NCI-H510A (cell line): ENCODE results near the gene HAUS3.
A peak's percentile ranks its signal among the peaks of the same experiment; 100 is the strongest.

Experiments
- DNase-seq: peaks from one replicate; lab custom pipeline; 2025; lab: John Stamatoyannopoulos, UW

The HAUS3 gene

DNA sequence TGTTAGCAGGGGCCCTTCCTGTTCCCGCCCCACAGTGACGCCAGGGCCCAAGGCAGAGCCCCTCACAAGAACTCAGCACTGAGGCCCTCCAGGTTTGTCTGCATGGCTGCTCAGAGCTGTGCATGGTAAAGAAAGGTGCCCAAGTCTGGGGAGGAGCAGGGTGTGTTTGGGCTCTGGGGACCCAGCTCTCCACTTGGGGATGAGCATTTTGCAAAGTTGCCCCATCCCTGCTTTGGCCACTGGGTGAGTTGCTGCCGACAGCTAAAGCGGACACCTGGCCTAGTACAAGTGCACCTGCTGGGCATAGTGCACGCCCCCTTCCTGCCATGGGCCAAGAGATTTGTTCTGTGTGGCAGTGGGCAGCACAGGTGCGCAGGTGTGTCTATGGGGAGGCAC is 22.0 kb upstream of the HAUS3 start:
- peak; percentile 35 for DNase-seq

DNA sequence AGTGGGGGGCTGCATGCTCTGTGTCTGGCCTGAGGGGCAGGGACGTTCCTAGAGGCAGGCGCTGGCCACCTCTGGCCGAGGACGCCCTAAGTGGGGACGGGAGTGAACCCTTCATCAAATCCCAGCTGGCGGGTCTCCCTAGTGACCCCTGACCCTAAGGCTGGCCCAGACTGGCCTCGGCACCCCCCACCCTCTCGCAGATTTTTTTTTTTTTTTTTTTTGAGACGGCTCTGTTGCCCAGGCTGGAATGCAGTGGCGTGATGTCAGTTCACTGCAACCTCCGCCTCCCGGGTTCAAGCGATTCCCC is 21.0 kb upstream of the HAUS3 start:
- DNase-seq, result no peak

DNA sequence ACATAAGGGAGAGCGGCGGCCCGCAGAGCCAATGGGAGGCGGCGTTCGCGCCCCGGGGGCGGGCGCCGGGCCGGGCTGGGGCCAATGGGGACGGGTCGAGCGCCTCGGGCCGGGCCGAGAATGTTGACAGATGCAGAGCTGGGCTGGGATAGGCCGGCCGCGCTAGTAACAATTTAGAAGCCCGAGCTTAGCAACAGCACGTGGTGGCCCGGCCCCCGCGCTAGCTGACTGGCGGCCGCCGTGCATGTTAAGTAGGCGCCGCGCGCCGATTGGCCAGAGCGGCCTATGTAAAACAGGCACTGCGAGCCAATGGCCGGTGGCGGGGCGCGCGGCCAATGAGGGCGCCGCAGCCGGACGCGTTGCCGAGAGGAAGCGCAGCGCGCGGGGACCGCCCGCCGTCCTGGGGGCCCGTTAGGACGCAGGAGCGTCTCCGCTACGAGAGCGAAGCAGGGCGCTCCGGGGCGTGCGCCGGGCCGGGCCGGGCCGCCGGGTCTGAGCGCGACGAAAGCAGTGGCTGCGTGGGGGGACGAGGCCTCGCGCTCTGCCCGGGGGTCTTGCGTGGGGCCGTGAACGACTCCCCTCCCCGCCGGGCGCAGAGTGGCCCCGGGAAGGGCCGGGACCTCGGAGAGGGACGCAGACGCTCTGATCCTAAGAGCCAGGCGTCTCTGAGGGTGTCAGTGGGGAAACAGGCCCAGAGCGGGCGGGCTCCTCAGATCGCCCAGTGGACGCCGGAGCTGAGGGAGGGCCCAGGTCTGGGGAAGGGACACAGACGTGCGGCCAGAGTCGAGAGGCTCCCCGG is 20.4 kb upstream of the HAUS3 start:
- DNase-seq, result peak; percentile 96

DNA sequence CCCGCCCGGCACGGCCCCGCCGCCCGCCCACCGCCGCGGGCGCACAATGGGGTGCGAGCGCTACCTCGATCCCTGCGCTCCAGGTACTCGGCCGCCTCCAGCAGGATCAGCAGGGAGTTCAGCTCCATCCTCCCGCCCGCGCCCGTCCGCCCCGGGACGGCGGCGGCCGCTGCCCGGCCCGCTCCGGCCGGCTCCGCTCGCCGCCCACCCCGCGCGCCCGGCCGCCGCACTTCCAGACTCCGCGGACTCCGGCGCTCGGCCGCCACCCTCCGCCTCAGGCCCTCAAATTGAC is 19.9 kb upstream of the HAUS3 start, which contains the start of gene MXD4:
TSS of gene MXD4 (minus strand) at position 257 of the 292 bp plus-strand sequence. CDS start at position 128, 129 bp downstream.
- DNase-seq, result no peak

DNA sequence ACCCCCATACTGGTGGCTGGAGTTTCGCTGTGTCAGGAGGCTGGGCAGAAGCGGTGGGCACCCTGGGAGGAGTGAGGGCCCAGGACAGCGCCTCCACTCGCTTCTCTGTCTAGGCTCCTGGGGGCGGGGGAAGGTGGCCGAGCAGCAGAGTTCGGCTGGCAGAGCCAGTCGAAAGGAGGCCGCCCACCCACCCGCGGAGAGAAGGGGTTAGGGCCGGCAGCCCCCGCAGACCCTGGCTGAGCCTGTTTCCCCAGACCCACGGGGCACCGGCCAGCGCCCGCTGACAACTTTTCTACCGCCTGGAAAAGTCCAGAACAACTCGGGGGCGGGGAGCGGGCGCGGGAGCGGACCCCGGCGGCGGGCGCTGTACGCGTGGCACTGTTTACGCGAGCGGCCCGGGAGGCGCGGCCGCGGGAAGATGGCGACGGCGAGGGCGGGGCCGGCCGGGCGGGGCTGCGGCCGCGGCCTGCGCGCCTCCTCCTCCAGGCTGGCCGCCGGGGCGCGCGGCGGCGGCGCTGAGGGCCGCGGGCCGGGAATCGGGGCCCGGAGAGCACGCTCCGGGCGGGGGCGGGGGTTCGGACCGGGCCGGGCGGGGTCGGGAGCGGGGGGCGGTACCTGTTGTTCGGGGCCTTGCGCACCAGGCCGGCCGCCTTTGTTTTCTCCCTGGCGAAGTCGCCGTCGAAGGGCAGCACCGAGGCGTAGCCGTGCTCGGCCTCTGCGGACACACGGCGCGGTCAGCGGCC is 19.4 kb upstream of the HAUS3 start:
- DNase-seq, result no peak

DNA sequence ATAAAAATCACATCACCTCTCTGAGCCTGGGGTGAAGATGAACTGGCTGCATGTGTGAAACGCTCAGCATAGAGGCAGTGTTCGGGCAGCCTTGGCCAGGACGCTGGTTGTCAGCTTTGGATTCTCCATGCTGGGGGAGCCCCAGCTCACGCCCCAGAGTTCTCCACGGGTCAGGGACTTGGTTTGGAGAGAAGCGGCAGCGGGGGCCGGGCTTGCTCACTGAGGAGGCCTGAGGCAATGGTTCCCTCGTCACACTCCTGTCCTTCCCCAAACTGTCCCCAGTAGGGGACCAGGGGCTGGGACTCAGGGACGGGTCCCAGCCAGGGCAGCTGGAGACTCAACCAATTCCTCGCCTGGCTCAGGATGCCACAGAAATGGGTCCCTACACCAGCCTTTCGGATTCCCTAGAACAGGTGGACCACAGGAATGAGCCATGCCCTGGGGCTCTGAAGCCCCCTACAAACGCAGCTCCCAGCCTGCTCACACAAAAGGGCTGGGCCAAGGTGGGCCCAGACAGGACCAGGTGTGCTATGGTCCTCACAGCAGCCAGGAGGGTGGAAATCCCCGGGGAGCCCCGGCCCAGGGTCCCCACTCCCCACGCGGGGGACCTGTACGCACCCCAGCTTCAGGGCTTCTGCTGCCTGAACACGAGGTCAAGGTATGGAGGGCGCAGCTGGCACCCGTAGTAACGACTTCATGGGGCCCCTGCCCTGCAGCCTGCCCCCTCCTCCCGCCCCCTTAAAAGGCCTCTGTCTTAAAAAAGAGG is 18.6 kb upstream of the HAUS3 start:
- no peak for DNase-seq

DNA sequence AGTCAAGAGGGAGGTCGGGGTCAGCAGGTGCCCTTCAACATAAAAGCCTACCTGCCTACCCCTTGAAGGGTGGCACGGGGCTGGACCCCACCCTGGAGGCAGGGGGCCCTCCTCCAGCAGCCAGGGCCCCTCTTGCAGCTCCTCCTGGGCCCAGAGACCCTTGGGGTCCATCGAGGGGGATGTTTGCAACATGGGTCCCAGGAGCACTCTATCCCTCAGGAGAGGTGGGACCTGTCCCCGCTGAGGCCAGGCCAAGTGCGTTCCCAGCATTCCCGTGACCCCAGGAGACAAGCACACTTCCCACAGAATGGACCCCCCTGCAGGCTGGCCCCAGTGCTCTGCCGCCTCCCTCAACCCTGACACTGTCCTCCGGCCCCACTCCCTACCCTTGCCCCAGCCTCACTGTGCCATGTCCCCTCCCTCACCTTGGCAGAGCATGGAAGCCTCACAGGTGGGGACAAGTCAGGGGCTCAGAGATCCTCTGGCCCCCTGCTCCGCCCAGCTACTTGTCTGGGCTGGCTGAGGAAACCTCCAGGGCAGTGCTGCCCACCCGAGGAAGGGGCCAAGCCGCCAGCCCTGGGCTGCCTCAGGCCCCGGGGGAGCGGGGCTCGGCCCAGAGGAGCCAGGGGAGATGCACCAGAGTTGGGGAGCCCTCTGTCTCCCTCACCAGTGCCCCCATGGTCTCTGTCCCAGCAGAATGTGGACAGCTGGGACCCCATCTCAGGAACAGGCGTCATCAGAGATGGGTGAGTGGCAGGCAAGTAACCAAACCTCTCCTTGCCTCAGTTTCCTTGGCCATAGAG is 17.8 kb upstream of the HAUS3 start:
- no peak for DNase-seq

DNA sequence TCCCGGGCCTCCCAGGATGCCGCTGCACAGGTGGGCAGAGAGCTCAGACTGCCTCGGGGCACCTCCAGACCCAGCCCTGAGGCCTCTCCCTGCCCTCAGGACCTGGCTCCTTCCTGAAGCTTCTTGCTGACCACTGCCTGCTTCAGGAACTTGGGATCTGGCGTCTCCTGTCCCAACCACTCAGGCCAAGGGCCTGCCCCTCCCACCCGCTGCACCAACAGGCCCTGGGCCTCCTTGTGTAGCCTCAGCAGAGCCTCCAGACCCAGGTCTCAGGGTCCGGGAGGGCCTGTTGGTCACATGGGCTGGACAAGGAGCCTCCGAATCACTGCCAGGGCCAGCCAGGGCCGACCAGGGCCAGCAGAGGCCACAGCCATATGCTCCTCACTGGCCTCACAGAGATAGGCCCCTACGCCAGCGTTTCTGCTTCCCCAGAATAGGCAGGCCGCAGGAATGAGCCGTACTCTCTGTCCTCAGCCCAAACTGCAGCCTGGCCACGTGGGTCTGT is 17.2 kb upstream of the HAUS3 start:
- DNase-seq, result no peak

DNA sequence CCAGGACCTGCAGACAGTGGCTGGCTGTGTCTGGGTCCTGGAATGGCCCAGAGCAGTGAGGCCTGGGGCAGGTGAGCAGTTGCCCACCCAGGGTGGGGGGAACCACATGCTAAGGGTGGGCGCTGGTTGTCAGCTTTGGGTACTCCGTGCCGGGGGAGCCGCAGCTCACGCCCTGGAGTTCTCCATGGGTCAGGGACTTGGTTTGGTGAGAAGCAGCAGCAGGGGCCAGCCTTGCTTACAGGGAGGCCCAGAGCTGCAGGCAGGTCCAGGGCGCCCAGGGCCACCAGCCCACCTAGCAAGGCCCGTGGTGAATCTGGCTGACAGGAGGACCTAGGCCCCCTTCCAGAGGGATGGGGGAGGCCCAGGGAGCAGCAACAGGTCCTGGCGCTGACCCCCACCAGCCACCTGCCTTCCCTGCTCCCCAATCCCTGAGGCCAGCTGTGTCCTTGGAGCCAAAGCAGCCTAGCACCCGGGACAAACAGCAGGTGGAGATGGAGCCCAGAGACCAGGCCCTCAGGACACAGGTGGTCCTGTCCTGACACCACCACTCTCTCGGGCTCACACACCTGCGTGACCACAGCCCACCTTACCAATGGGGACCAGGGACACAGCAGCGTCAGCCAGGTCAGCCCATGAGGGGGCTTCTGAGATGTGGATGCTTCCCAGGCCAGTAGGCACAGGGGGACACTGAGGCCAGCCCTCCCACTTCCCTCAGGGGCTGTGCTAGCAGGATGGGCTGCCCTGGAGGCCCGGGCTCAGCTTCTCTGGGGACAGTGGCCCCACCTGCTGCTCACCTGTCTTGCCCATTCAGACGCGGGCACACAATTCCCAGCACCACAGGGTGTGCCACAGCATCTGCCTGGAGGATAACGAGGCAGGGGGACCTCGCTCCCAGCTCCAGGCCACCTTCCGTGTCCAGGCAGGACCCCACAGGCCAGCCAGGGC is 16.4 kb upstream of the HAUS3 start:
- no peak for DNase-seq

DNA sequence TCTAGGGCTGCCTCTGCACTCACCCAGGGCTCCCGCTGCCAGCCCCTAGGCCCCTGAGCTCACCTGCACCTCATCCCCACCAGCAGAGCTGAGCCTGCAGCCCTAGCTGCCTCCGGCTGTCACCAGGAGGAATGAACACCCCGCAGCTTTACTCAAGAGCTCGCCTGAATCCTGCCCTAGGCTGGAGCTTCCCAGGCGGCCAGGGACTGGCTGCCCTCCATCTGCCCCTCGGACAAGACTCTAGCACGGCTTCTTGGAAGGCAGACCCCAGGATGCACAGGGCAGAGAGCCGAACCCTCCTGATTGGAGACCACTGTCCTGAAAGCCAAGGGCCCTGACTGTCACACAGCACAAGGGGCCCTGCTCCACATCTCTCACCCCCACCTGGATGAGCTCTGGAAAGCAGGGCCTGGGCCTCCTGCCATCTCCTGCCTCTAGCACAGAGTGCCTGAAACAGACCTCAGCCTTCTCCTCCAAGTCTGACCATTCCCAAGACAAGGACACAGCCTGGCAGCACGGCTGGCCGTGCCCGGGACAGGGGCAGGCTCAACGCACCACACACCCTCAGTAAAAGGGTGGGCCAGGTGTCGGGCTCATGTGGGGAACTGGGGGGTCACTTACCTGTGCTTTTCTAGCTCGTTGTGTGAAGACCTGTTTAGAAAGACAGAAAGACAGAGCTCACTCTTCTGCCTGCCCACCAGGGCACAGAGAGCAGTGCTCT is 15.6 kb upstream of the HAUS3 start:
- no peak for DNase-seq

DNA sequence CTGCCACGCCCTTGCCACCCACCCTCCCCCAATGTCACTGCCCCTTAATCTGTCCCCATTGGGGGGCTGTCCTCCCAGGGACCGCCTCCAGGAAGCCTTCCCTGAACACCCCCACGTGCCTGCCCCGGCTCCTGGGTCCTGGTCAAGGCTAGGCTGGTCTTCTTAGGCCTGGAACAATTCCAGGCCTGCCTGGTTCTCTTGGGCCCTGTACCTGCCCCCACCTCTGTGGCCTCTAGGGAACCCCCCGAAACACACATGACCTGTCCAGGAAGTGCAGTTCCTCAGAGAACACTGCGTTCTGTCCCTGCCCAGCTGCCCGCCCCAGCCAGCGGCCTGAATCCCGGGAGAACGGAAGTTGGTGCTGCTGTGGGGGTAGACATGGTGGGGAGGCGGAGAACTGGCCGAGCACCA is 14.9 kb upstream of the HAUS3 start:
- DNase-seq, result no peak

DNA sequence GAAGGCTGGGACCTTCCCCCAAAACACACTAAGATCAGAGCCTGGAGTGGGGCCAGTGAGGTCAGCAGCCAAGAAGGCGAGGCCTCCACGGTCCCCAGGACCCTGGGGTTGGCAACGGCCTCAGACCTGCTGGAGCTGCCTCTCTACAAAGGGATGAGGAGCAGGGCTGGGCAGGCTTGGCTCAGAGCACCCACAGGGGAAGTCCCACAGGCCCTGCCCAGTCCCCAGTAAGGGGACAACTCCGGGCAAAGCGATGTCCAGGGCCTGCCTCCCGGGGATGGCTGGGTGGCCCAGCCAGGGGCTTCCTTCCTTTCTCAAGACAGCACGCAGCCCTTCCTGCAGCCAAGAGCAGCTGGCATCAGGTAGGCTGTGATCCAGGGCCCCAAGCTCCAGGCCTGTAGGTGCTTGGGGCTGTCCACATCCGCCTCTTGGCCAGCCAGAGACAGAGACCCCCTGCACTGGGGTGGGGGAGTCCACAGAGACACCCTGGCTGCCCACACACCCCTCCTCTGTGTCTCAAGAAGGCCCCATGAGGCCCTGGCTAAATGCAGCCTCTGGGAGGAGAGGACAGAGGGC is 14.3 kb upstream of the HAUS3 start:
- DNase-seq, result no peak

DNA sequence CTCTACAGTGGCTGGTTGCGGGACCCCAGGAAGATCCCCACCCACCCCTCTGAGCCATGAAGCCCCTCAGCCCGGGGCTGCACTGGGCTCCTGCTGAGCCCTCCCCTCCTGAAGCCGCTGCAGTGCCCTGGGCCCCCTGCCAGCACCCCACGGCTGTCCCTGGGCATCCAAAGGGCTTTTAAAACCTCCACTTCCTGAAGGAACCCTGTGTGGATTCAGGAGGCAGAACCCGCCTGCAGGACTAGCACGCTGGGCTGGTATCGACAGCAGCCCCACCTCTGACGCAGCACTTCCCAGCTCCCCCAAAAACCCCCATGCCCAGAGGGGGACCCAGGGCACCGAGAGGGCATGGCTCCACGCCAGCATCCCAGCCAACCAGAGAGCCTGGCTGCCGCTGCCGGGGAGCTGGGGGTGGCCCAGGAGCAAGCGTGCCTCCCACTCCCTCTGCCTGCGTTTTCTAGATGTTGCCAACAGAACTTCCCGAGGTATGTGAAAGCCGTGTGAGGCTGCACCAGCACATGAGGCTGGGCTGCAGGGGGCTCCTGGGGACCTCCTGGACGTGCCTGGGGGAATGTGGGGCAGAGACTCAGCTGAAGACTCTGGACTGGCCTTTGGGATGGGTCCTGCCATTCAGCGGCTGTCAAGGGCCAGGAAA is 13.7 kb upstream of the HAUS3 start:
- no peak for DNase-seq

DNA sequence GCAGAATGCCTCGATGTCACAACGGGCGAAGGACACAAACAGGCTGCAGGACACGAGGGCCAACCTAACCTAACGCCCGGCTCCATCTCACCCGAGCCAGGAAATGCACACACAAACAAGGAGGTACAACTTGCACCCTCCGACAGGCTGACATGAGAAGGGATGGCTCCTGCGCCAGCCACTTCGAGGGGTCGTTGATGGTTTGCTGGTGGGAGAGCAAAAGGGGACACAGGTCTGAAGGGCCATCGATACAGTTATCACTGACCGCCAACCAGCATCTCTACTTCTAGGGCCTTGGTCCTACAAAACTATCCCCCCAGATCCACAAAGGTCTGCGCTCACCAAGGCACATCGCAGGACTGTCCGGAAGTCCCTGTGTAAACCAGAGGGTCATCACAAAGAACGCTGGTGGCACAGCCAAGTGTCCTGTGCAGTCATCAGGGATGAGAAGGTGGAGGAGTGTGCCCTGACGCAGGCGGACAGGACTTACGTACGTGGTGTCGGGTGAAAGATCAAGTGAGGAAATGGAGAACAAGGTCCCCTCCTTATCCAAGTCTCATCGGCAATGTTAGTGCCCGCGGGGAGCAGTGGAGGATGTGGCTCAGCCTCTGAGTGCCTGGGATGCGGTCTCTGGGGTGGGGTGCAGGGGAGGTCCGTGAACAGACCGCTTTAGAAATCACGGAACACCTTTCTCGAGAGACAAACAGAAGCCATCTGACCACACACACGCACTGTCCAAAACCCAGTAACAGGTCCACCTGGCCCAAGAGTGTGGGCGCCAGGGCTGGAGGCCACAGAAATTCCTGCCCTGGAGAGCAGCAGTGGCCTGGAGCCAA is 13.0 kb upstream of the HAUS3 start:
- no peak for DNase-seq

DNA sequence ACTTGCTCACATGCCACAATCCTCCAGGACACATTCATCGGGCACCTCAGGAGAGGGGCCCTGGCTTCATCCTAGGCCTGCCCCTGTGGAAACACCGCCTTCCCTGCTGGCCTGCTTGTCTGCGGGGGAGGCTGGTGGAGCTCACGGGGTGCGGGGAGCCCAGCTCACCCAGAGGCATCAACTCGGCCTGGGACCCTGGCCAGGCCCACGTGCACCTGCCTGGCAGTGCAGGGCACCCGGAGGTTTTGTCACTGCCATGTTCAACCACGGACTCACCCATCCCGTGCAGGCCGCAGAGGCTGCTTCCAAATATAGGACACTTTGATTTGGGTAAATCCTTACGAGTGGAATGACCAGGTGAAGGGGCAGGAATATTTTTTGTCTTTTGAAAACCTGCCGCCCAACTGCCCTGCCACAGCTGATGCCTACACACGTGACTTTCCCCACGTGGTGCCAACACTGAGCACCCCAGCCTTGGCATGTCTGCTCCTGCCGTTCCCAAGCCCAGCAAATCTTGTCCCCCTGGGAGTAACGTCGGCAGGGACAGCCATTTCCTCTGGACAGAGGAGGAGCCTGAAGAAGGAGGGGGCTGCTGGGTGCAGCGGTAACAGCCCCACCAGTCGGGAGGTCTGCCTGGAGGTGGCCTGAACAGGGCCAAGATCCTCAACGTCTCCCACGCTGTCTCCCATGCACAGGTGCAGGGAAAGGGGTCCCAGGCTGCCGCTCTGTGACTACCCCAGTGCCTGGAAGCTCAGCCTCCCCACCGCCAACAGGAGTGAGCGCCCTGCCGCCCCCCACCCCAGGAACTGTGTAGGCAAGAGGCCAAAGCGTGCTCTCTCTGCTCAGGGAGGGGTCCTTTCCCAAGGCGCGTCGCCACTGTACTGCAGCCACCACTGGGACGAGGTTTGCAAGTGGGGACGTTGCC is 11.5 kb upstream of the HAUS3 start:
- DNase-seq, result no peak

DNA sequence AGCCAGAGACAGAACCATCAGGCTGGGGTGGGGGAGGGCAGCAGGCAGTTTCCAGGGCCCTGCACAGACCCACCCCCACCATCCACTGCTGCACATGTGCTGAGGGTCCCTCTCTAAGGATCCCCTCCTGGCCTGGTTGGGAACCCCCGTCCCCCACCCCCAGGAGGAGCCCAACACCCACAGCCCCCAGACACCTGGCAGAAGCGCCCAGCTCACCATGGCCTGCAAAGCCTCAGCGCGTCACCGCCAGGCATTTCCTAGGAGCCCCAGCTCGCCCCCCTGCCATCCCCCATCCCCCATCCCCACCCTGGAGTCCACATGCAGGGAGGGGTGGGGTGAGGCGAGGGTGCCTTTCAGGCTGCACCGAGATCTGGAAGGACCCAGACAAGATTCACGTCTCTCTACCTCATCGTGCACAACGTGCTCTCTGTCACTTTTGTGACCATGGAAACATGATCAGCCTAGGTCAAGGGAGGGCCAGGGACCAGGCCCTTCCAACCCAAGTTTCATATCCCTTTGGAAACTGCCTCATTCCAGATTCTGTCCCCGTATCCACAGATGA is 10.7 kb upstream of the HAUS3 start:
- no peak for DNase-seq
